Hepatocyte (in vitro differentiated cells): ENCODE data around the gene RASGRP2.

Experiments
- EZH2 ChIP-seq: fragments of 200-600 bp; sonication (generic); IDR thresholded peaks from 2 replicates; pipeline ENCODE4 v1.6.1; 2016; ENCODE audit warnings: antibody characterized with exemption, mild to moderate bottlenecking, borderline replicate concordance
- EZH2phosphoT487 ChIP-seq: fragments of 200-600 bp; sonication (generic); IDR thresholded peaks from one replicate; pipeline ENCODE4 v1.6.1; 2018; ENCODE audit warnings: antibody characterized with exemption, mild to moderate bottlenecking, low read depth, moderate library complexity; ENCODE audit not compliant: unreplicated experiment, severe bottlenecking
- TF ChIP-seq, protein P1 (sequence below): fragments of 200-600 bp; sonication (generic); IDR thresholded peaks from 2 replicates; pipeline ENCODE4 v1.5.1; 2016; ENCODE audit warnings: antibody characterized with exemption, mild to moderate bottlenecking; ENCODE audit not compliant: poor library complexity

DNA sequence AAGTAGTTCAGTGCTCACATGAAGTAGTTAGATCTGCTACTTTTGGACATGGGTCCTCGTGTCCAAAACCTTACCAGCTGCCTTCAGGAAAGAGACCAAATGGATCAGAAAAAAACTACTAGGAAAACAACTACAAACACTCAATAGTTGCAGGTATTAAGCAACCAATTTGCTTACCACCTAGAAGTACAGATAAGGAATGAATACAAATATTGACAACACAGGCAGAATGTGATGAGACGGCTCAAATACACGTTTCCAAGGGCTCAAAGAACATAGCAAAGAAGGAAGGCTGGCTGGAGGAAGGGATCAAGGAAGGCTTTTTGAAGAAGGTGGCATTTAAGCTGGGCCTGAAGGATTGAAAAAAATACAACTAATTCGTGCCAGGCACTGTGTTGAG lies 62.8 kb downstream of the RASGRP2 start:
- TF ChIP-seq, protein P1, sequence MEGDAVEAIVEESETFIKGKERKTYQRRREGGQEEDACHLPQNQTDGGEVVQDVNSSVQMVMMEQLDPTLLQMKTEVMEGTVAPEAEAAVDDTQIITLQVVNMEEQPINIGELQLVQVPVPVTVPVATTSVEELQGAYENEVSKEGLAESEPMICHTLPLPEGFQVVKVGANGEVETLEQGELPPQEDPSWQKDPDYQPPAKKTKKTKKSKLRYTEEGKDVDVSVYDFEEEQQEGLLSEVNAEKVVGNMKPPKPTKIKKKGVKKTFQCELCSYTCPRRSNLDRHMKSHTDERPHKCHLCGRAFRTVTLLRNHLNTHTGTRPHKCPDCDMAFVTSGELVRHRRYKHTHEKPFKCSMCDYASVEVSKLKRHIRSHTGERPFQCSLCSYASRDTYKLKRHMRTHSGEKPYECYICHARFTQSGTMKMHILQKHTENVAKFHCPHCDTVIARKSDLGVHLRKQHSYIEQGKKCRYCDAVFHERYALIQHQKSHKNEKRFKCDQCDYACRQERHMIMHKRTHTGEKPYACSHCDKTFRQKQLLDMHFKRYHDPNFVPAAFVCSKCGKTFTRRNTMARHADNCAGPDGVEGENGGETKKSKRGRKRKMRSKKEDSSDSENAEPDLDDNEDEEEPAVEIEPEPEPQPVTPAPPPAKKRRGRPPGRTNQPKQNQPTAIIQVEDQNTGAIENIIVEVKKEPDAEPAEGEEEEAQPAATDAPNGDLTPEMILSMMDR = no peak
- no peak for TF ChIP-seq EZH2phosphoT487
- TF ChIP-seq EZH2 = no peak
